GM12892 (cell line): ENCODE measurements around the gene RIC8B.

Experiments
- POLR2A ChIP-seq: IDR thresholded peaks from 2 replicates; pipeline ENCODE4 v1.6.1; 2011; ENCODE audit warnings: low read depth, low read length, control low read depth
- POLR2AphosphoS5 ChIP-seq: IDR thresholded peaks from 2 replicates; pipeline ENCODE4 v1.6.1; 2011; ENCODE audit warnings: low read depth, low read length, control low read depth

GRCh38 chr12:106840243-106840642 is 65.8 kb downstream of the RIC8B start:
- TF ChIP-seq POLR2AphosphoS5 (no peak), POLR2A (no peak)
